GM19455 (cell line): ENCODE results near the gene URM1.
"Not testable (repeated sequence)": the region's sequence is repeated elsewhere in the genome, so short reads cannot be mapped to it uniquely, and the experiment has no call there.

Experiments
- ATAC-seq: cut with Tn5 transposase; IDR thresholded peaks from one replicate; pipeline ENCODE4 v1.9.1; 2021; ENCODE audit not compliant: unreplicated experiment

Gene URM1

DNA sequence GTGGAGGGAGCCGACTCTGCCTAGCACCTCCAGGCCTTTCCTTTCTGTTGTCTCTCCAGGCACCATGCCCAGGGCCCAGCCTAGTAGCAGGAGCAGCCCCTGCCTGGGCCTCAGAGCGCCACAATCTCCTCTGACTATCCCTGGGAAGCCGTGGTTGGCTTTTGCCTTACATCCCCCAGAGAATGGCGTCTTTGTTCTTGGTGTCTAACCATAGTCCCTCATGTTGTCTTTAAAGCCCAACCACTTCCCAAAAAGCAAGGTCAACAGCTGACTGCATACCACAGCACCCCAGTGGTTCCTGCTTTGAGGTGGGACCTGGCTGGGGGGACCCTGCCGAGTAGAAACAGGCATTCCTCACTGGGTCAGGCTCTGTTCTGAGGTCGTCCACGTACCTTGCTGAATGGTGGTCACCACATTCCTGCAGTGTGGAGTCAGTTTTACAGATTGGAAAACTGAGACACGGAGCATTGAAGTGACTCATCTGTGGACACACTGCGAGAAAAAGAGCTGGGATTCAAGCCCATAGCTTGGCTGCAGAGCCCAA lies 35.7 kb downstream of the URM1 start:
- ATAC-seq: no peak

DNA sequence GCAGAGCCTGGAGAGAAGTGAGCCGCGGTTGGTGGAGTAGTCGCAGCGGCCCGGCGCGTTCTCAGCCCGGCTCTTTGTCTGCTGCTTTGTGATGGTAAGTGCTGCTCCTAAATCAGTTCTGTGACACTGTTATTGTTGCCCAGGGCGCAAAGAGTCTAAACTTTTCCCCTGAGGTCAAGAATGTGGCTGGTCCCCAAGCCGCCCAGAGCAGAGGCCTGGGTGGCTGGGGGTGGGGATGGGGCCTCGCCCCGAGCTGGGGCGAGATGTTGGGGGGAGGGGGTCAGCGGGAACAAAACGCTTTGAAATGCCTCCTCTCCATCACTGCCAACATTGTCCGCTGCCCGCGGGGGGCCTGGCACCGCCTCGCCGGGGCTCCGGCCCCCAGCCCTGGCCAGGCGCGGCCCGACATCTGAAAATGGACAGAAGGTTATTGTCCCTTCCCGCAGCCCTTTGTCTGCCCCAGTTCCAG lies 37.8 kb downstream of the URM1 start:
- no peak for ATAC-seq

DNA sequence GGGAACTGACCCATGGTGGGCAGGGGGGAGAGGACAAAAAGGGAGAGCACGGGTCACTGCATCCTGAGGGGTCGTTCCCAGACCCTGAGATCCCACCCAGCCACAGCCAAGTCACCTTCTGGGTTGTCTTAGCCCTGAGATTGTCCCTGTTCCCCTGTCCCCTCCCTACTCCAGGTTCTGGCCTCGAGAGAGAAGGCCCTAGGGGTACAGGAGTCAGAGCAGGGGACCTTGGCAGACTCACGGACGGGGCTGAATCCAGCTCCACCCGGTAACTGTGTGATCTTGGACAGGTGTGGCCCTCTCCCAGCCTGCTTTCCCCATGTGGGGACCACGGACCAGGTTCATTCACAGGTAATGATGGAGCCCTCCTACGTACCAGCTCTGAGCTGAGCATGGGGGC lies 38.3 kb downstream of the URM1 start:
- ATAC-seq: no peak

- no peak for ATAC-seq
Observed at GRCh38 chr9:128409978-128410377, 38.8 kb downstream of the URM1 start.

DNA sequence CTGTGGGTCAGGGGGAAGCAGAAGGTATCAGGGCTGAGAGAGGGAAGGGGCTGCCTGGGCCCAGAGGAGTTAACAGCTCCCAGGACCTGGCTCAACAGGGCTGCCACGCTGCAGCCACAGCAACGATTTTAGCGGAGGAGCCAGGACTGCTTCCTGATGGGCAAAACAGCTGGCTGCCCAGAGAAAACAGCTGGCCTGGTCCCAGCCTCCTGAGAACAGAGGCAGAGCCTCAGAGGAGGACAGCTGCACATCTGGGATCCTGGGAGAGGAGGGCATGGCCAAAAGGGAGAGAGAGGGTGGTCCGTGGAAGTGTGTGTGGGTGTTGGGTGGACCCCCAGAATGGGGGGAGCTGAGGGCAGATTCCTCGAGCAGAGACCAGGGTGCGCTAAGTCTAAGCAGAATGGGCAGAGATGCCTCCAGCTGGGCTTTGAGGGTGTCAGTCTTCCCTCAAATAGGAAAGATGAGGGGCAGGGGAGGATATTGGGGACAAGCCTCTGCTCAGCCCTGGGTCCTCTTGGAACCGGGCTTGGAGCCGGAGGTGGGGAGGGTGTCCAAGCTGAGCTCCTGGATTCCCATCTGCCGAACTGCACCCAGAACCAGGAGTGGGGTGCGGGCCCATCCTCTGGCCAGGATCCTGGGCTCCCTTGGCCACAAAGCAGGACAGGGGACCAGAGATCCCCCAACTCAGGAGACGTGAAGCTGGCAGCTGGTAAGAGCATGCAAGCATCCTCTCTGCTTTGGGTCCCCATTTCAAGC lies 40.4 kb downstream of the URM1 start:
- ATAC-seq: no peak

DNA sequence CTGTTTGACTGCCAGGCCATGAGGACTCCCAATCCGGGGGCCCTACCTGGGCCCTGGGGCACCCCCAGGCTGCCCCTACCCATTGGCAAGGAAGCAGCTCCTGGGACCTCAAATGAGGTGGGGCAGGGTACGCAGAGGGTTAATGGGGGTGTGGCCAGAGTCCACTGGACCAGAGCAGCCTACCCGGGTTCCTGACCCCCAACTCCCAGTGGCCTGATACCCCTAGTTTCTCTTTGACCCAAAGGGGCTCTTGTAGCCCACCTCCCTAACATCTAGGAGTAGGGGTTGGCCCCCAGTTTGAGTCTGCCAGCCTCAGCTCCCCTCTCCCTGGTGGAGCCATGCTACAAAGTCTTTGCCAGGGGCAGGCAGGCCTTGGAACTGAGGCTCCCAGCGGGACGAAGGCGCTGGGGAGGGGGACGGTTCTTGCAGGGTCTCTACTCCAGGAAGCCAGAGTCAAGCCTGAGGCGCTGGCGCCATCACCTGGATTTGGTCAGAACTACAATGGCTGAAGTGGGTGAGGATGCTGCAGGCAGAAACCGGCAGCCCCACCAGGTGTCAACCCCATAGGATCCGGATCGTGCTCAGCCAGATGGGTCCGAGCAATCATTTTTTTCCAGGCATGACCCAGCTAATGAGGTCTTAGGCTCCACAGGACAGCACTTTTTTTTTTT lies 41.1 kb downstream of the URM1 start:
- no peak for ATAC-seq

DNA sequence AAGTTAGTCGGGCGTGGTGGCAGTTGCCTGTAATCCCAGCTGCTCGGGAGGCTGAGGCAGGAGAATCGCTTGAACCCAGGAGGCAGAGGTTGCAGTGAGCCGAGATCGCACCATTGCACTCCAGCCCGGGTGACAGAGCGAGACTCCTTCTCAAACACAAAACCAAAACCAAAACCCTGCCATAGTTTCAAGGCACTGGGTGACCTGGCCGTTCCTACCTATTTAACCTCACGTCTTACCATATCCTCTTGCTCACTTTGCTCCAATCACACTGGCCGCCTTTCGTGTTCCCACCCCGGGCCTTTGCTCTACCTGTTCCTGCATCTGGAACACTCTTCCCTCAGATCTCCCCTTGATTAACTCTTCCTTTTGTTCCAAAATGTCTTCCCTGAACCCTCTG lies 42.6 kb downstream of the URM1 start:
- ATAC-seq: not testable (repeated sequence)

DNA sequence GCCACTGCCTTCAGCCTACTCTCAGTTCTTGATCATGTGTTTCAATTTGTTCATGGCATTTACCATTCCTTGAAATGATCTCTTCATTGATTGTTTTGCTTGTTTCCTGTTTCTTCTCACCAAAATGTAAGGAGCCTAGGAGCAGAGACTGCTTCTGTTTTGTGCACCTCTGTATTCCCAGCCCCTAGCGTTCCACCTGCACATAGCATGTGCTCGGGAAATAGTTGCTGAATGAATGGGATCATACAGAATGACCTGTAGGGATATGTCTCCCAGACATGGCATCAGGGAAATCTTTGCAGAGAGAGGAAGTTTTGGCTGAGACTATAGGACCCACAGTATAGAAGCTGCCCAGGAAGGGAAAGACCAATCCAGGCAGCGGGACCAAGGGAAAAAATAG lies 43.3 kb downstream of the URM1 start:
- ATAC-seq: no peak

GRCh38 chr9:128415281-128415680 lies 44.1 kb downstream of the URM1 start:
- no peak for ATAC-seq

DNA sequence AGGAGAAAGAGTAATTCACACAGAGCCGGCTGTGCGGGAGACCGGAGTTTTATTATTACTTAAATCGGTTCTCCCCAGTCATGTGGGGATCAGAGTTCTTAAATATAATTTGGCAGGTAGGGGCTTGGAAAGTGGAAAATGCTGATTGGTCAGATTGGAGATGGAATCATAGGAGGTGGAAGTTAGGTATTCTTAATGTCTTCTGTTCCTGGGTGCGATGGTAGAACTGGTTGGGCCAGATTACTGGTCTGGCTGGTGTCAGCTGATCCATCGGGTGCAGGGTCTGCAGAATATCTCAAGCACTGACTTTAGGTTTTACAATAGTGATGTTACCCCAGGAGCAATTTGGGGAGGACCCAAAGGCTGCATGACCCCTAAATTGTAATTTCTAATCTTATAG lies 44.8 kb downstream of the URM1 start:
- ATAC-seq: no peak

DNA sequence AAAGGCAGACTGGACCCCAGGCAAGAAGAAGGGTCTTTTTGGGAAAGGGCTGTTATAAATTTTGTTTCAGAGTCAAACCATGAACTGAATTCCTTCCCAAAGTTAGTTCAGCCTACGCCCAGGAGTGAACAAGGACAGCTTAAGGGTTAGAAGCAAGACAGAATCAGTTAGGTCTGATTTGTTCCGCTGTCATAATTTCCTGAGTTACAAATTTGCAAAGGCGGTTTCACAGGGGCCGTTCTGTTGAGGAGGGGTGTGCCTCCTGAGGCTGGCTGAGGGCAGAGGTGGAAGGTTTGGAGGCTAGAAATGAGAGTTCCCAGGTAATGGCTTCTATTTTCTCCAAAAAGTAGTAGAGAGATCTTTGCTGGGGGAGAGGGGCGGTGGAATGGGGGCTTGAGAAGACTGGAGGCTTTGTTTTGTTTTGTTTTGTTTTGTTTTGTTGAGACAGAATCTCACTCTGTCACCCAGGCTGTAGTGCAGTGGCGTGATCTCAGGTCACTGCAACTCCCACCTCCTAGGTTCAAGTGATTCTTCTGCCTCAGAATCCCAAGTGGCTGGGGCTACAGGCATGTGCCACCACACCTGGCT lies 45.4 kb downstream of the URM1 start:
- no peak for ATAC-seq

DNA sequence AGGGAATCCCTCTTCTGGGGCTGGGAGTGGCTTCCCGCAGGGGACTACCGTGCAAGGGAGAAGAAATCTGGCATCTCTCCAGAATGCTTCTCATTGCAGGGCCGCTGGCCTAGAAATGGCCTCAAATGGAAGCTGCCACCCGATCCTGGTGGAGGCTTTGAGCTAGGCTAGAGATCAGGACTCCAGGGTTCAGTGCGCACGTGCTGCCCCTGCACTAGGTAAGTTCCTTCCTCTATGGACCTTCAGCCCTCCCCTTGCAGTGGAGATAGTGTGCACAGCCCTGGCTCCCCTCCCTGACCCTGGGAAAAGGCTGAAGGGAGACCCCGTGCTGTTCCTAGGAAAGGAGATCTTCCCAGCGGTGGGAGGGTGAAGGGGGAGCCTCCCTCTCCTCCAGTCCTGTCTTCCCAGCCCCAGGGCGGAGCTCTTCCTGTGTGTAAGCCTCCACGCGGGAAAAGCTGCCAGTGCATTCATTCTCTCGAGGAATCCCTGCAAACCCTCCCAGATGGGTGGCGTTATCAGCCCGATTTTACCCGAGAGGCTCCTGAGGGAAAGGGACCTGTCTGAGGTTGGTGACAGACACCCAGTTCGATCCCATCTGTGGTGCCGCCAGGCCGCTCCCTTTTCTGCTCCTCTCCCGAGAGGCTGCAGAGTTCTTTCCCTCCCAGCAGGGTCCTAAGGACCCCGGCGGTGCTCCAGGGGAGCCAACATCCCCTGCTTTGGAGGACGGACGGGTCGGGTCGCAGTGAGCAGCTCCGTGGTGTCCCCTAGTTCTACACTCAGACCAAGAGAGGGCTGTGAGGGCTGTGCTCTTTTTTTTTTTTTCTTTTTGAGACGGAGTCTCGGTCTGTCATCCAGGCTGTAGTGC lies 48.1 kb downstream of the URM1 start:
- ATAC-seq: no peak

GRCh38 chr9:128420060-128420650 lies 49.0 kb downstream of the URM1 start:
- ATAC-seq: peak; percentile 77

- ATAC-seq: peak; percentile 81
Observed at GRCh38 chr9:128420651-128421481, 49.7 kb downstream of the URM1 start, which contains the start of gene CERCAM. TSS of gene CERCAM (plus strand) at chr9:128420857. CDS start at chr9:128420878, 21 bp downstream.

GRCh38 chr9:128421482-128421996 lies 50.4 kb downstream of the URM1 start:
- ATAC-seq: no peak

GRCh38 chr9:128422022-128422782 lies 51.0 kb downstream of the URM1 start:
- not testable (repeated sequence) for ATAC-seq

DNA sequence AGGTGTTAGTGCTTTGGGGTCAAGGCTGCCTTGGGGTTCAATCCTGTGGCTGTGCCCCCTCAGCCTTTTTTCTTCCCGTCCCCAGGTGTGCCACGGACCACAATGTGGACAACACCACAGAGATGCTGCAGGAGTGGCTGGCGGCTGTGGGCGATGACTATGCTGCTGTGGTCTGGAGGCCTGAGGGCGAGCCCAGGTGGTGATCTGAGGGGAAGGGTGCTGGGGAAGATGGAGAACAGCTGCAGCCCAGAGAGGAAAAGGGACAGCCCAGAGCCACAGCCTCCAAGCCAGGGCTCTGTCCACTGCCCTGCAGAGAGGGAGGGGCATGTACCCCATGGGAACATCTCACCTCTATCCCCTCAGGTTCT lies 51.6 kb downstream of the URM1 start:
- ATAC-seq: no peak

GRCh38 chr9:128423356-128423755 lies 52.2 kb downstream of the URM1 start:
- not testable (repeated sequence) for ATAC-seq
